ENCODE data around the gene SWT1. TPM values are rescaled to one million over a fixed set of nuclear protein-coding genes. Genes with fewer than 3 reads are reported as not detected.
A peak's percentile ranks its signal among the peaks of the same experiment; 100 is the strongest.
"Not testable (repeated sequence)": the region's sequence is repeated elsewhere in the genome, so short reads cannot be mapped to it uniquely, and the experiment has no call there.

The SWT1 gene
- total RNA-seq, 1 experiment from 2014 or later = 2.3 TPM

- Histone ChIP-seq H3K36me3 (peaks cover 12% of the 10 kb centered on the region), H3K9me3 (0 out of 2 replicates have a peak, but pooled peaks cover 3% of the 10 kb centered on the region), H3K4me3 (peak overlapping the region; percentile 73), H3K27me3 (no peaks in the 10 kb centered on the region)
- peak; percentile 27 for DNase-seq
Measured at GRCh38 chr1:185317886-185318310, 160.9 kb downstream of the SWT1 start.

- no peak for DNase-seq
- Histone ChIP-seq H3K9me3 (0 out of 2 replicates have a peak, but pooled peaks cover 3% of the 10 kb centered on the region), H3K36me3 (peaks cover 7% of the 10 kb centered on the region), H3K27me3 (no peaks in the 10 kb centered on the region), H3K4me3 (peak overlapping the region; percentile 73; the same call in 1 of the 2 replicates)
Measured at GRCh38 chr1:185318431-185319138, 161.6 kb downstream of the SWT1 start.

- Histone ChIP-seq H3K27me3 (no peaks in the 10 kb centered on the region), H3K4me3 (no peak overlapping the region), H3K9me3 (0 out of 2 replicates have a peak, but pooled peaks cover 3% of the 10 kb centered on the region), H3K36me3 (peaks cover 7% of the 10 kb centered on the region)
- DNase-seq = no peak
Measured at GRCh38 chr1:185319139-185319475, 162.1 kb downstream of the SWT1 start.

- H3K9me3 ChIP-seq = not testable (repeated sequence)
Measured at GRCh38 chr1:185321104-185321503, 164.1 kb downstream of the SWT1 start.

GRCh38 chr1:185321653-185322221, 164.8 kb downstream of the SWT1 start:
- H3K27me3 ChIP-seq, DNase-seq, H3K9me3 ChIP-seq, H3K36me3 ChIP-seq, H3K4me3 ChIP-seq: not testable (repeated sequence)

More at GRCh38 chr1:185321104-185321503, 164.1 kb downstream of the SWT1 start:
- not testable (repeated sequence) for H3K36me3 ChIP-seq, H3K4me3 ChIP-seq, H3K27me3 ChIP-seq, DNase-seq

GRCh38 chr1:185322636-185323035, 165.7 kb downstream of the SWT1 start:
- 0 out of 2 replicates have a peak, but pooled peaks cover 3% of the 10 kb centered on the region for H3K9me3 ChIP-seq
- no peak overlapping the region for H3K4me3 ChIP-seq
- no peaks in the 10 kb centered on the region for H3K27me3 ChIP-seq
- no peaks in the 10 kb centered on the region for H3K36me3 ChIP-seq
- DNase-seq = no peak

GRCh38 chr1:185324118-185324517, 167.2 kb downstream of the SWT1 start:
- H3K36me3 ChIP-seq = no peaks in the 10 kb centered on the region
- no peaks in the 10 kb centered on the region for H3K27me3 ChIP-seq
- no peak for DNase-seq
- H3K9me3 ChIP-seq = 0 out of 2 replicates have a peak, but pooled peaks cover 3% of the 10 kb centered on the region
- H3K4me3 ChIP-seq = no peak overlapping the region

GRCh38 chr1:185325413-185325812, 168.4 kb downstream of the SWT1 start:
- Histone ChIP-seq H3K4me3 (no peak overlapping the region), H3K9me3 (0 out of 2 replicates have a peak, but pooled peaks cover 3% of the 10 kb centered on the region)
- DNase-seq = no peak

GRCh38 chr1:185328255-185328654, 171.3 kb downstream of the SWT1 start:
- no peaks in the 10 kb centered on the region for H3K36me3 ChIP-seq
- H3K27me3 ChIP-seq = no peaks in the 10 kb centered on the region
- no peaks in the 10 kb centered on the region for H3K9me3 ChIP-seq
- no peak for DNase-seq
- no peak overlapping the region for H3K4me3 ChIP-seq

More at GRCh38 chr1:185325413-185325812, 168.4 kb downstream of the SWT1 start:
- H3K36me3 ChIP-seq = no peaks in the 10 kb centered on the region
- H3K27me3 ChIP-seq = no peaks in the 10 kb centered on the region

- Histone ChIP-seq H3K9me3 (no peaks in the 10 kb centered on the region), H3K27me3 (no peaks in the 10 kb centered on the region), H3K36me3 (no peaks in the 10 kb centered on the region), H3K4me3 (no peak overlapping the region)
- DNase-seq = no peak
Measured at GRCh38 chr1:185334182-185334581, 177.2 kb downstream of the SWT1 start.

GRCh38 chr1:185337246-185337645, 180.3 kb downstream of the SWT1 start:
- no peaks in the 10 kb centered on the region for H3K9me3 ChIP-seq
- DNase-seq = no peak
- H3K27me3 ChIP-seq = no peaks in the 10 kb centered on the region
- no peaks in the 10 kb centered on the region for H3K36me3 ChIP-seq
- no peak overlapping the region for H3K4me3 ChIP-seq

GRCh38 chr1:185338719-185339622, 182.0 kb downstream of the SWT1 start:
- no peaks in the 10 kb centered on the region for H3K36me3 ChIP-seq
- H3K9me3 ChIP-seq = no peaks in the 10 kb centered on the region
- no peaks in the 10 kb centered on the region for H3K27me3 ChIP-seq
- DNase-seq = no peak
- H3K4me3 ChIP-seq = no peak overlapping the region

GRCh38 chr1:185341196-185341781, 184.3 kb downstream of the SWT1 start:
- H3K9me3 ChIP-seq = no peaks in the 10 kb centered on the region
- DNase-seq = no peak
- H3K36me3 ChIP-seq = no peaks in the 10 kb centered on the region
- H3K27me3 ChIP-seq = no peaks in the 10 kb centered on the region
- H3K4me3 ChIP-seq = no peak overlapping the region

Data from MG63 (cell line).